Motor neuron (in vitro differentiated cells): ENCODE measurements around the gene KCNJ16. TPM values are rescaled to one million over a fixed set of nuclear protein-coding genes. Genes with fewer than 3 reads are reported as not detected.

Experiments
- ATAC-seq, 8 experiments: fragments of 200-7000 bp; cut with Tn5 transposase; replicated peaks in 6 of 8; 2 replicates each; pipeline ENCODE4 v1.8.0; 2021; ENCODE audit warnings: mild to moderate bottlenecking in 8 of 8, moderate library complexity in 8 of 8
- H3K27ac ChIP-seq, 2 donors: fragments of 250-450 bp; sonication (Bioruptor Pico); 2 replicates each; pipeline ENCODE4 v1.9.0; 2021; ENCODE audit warnings: antibody characterized with exemption in 2 of 2, mild to moderate bottlenecking in 2 of 2, moderate library complexity in 1 of 2
- H3K4me1 ChIP-seq, 2 donors: fragments of 250-450 bp; sonication (Bioruptor Pico); replicated peaks in 1 of 2; 2 replicates each; pipeline ENCODE4 v1.6.1; 2021; ENCODE audit warnings: antibody characterized with exemption in 2 of 2, mild to moderate bottlenecking in 2 of 2, moderate library complexity in 1 of 2
- H3K4me3 ChIP-seq, 5 donors: fragments of 250-450 bp; sonication (Bioruptor Pico); 2 replicates each; pipeline ENCODE4 v1.9.0; 2021; ENCODE audit warnings: antibody characterized with exemption in 5 of 5, mild to moderate bottlenecking in 5 of 5, moderate library complexity in 4 of 5
- WGBS, 10 experiments: fragments of 450-650 bp; shearing (Covaris generic); methylation state at CpG; one replicate each; pipeline ENCODE4 v1.0.0; 2022; 5-methylcytosine and 5-hydroxymethylcytosine counted together
- in situ Hi-C, 9 experiments: fragments of 400-800 bp; cut with MboI; loops; one replicate each; pipeline ENCODE4 v1.15.0; 2021; ENCODE audit warnings: low sequenced_read_pairs in 9 of 9, low pct_unique_long_range_greater_than_20kb in 2 of 9; ENCODE audit not compliant: unreplicated experiment in 9 of 9
- total RNA-seq, 8 experiments: library from RNA; unstranded; fragments of 300-600 nt; gene quantifications; 2 replicates each; pipeline versions ENCODE4 v1.2.3 to v1.2.4, GENCODE V29; 2022

The KCNJ16 gene
- total RNA-seq, 8 experiments from 2014 or later = 0.10 to 6.4 (median 0.21) TPM; not detected in 1

GRCh38 chr17:70073310-70073709 is 1.7 kb upstream of the KCNJ16 start:
- no peak overlapping the region for H3K27ac ChIP-seq
- peaks cover 0 to 13% of the 10 kb centered on the region in 2 donors for H3K4me1 ChIP-seq
- in situ Hi-C loops = no loop called here
- WGBS, 10 experiments = 29 to 100% (median 90%) methylated on average over 1 to 5 of the region's 5 CpGs; no CpG with 5 or more reads in 1 of the 10 experiments
- no peak overlapping the region for H3K4me3 ChIP-seq
- ATAC-seq = no peak

DNA sequence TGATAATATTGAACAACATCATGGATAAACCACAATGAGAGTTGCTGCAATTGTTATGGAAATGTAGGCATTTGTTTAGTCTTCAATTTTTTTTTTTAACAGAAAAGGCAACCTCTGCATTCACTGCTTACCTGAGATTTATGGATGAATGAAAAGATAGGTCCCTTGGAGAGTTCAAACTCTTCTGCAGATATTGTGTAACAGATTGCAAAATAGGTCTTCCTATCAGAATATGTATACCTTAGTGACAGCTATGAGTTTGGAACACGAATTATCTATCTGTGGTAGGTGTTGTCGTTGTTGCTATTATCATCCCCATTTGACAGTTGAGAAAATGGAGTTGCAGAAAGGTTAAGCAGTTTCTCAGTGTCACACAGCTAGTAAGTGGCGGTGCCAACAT is 1.2 kb upstream of the KCNJ16 start:
- in situ Hi-C loops = no loop called here
- no peak overlapping the region for H3K27ac ChIP-seq
- ATAC-seq = no peak
- H3K4me1 ChIP-seq = peaks cover 0 to 13% of the 10 kb centered on the region in 2 donors
- H3K4me3 ChIP-seq = no peak overlapping the region
- 0 to 100% (median 50%) methylated on average over 1 to 3 of the region's 3 CpGs; no CpG with 5 or more reads in 3 of the 10 experiments for WGBS, 10 experiments

GRCh38 chr17:70074236-70074830 is 692 bp upstream of the KCNJ16 start:
- no peak overlapping the region for H3K4me3 ChIP-seq
- WGBS, 10 experiments = 0 to 87% (median 48%) methylated on average over 1 to 4 of the region's 5 CpGs; no CpG with 5 or more reads in 2 of the 10 experiments
- ATAC-seq = peak in 2 of 8 experiments; percentile 39 to 65
- H3K4me1 ChIP-seq = peaks cover 0 to 13% of the 10 kb centered on the region in 2 donors
- H3K27ac ChIP-seq = no peak overlapping the region
- in situ Hi-C loops = no loop called here

DNA sequence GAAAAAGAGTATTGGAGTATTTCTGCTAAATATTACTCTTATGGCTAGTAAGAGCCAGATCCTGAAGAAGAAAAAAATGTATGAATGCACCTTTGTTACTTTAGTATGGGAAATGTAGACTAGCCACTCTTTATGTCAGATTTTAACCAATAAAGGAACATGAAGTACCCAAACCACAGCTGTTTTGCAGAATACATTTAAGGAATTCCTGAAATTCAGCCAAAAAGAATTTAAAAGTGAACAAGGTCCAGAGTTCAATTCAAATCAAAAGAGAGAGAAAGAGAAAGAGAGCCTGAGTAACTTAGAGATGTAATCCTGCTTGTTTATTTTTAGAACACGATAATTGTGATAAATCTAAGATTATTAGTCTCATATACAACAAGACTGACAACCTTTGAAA is 1.2 kb downstream of the KCNJ16 start:
- no peak for ATAC-seq
- in situ Hi-C loops = no loop called here
- H3K4me3 ChIP-seq = no peak overlapping the region
- WGBS, 10 experiments = 10 to 100% (median 90%) methylated on average over 1 of the region's 1 CpG
- H3K4me1 ChIP-seq = peaks cover 0 to 11% of the 10 kb centered on the region in 2 donors
- H3K27ac ChIP-seq = no peak overlapping the region

DNA sequence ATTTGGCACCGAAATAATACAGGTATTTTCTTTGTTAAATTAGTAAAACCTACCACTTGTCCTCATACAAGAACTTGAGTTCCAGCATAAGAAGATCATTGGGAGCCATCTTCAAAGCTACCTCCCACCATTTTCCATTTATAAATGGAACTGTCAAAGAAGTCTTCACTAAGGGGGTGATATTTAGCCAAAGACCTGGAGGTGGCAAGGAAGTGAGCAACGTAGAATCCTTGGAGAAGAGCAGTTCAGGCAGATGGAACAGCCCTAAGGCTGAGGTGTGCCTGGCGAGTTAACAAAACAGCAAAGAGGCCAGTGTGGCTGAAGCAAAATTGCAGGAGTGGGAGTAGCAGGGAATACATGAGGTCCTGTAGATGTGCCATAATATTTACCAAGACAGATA is 1.8 kb downstream of the KCNJ16 start:
- no peak overlapping the region for H3K27ac ChIP-seq
- no peak overlapping the region for H3K4me3 ChIP-seq
- 17 to 100% (median 50%) methylated on average over 1 to 3 of the region's 3 CpGs; no CpG with 5 or more reads in 1 of the 10 experiments for WGBS, 10 experiments
- peaks cover 0 to 11% of the 10 kb centered on the region in 2 donors for H3K4me1 ChIP-seq
- in situ Hi-C loops = no loop called here
- no peak for ATAC-seq

DNA sequence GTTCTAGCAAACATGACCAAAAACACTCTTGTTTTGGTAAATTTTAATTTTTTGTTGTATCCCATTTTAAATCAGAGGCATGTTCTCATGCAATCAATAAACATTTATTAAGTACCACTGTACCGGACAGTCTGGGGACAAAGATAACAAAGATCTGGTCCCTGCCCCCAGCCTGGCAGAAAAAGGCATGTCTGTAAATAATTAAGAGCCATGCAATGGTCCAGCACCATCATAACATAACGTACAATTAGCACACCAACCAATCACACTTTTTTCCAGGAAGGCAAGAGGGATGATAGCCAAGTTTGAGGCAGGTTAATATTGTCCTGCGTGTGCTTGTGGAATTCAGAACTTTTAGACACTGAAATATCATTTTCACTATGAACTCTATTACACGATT is 3.5 kb downstream of the KCNJ16 start:
- in situ Hi-C loops = no loop called here
- WGBS, 10 experiments = 3 to 100% (median 85%) methylated on average over 1 to 4 of the region's 4 CpGs
- no peak for ATAC-seq
- Histone ChIP-seq H3K27ac (no peak overlapping the region), H3K4me1 (peaks cover 0 to 11% of the 10 kb centered on the region in 2 donors), H3K4me3 (no peak overlapping the region)

- 29 to 100% (median 97%) methylated on average over 2 to 3 of the region's 3 CpGs for WGBS, 10 experiments
- H3K27ac ChIP-seq = no peak overlapping the region
- in situ Hi-C loops = no loop called here
- H3K4me1 ChIP-seq = peaks cover 0 to 8% of the 10 kb centered on the region in 2 donors
- no peak for ATAC-seq
- H3K4me3 ChIP-seq = no peak overlapping the region
These were observed 4.0 kb downstream of the KCNJ16 start for GRCh38 chr17:70078994-70079531.

DNA sequence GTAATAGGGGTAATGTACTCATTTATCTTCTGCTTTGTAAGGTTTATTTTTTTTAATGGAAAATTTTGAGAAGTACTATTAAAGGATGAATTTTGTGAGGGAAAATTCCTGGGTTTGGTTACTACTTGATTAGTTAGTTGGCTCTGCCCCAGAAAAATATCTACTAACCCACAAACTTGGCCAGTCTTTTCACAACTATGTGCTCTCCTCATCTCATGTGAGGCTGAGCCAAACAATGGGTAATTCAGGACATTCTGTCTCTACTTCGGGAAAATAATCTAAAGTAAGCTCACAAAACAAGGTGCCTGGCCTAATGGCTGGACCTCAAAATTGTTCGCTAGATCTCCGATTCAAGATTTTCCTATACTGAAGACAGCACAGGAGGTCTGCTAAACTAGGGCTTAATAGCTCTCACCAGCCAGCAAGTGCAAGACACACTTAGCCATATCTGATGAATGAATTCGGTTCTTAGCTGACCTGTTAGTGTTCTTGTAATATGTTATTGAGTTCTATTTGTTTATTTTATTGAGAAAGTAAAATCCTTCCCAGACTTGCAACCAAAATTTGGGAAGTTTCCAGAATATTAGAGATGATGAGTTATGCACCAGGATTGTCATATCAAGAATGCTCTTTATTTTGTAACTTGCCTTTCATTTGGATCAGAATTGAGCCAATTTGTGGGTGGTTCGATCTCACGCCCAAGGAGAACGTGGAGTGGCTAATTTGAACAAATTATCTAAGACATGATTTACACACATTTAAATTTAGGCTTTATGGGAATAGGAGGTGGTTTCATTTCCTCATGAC is 5.7 kb downstream of the KCNJ16 start:
- WGBS, 10 experiments = 9 to 100% (median 75%) methylated on average over 1 to 7 of the region's 7 CpGs
- H3K27ac ChIP-seq = no peak overlapping the region
- in situ Hi-C loops = no loop called here
- H3K4me1 ChIP-seq = peaks cover 0 to 2% of the 10 kb centered on the region in 2 donors
- H3K4me3 ChIP-seq = no peak overlapping the region
- no peak for ATAC-seq

- in situ Hi-C loops = no loop called here
- WGBS, 10 experiments = 0 to 78% (median 22%) methylated on average over 1 of the region's 1 CpG; no CpG with 5 or more reads in 2 of the 10 experiments
- ATAC-seq = no peak
- no peak overlapping the region for H3K4me3 ChIP-seq
- peaks cover 0 to 3% of the 10 kb centered on the region in 2 donors for H3K4me1 ChIP-seq
- no peak overlapping the region for H3K27ac ChIP-seq
These were observed 6.9 kb downstream of the KCNJ16 start for GRCh38 chr17:70081885-70082284.

- Histone ChIP-seq H3K4me3 (no peak overlapping the region), H3K27ac (no peak overlapping the region), H3K4me1 (peaks cover 0 to 3% of the 10 kb centered on the region in 2 donors)
- ATAC-seq = no peak
- in situ Hi-C loops = no loop called here
- 14 to 90% (median 67%) methylated on average over 2 to 4 of the region's 4 CpGs for WGBS, 10 experiments
These were observed 9.5 kb downstream of the KCNJ16 start for GRCh38 chr17:70084476-70084875.

DNA sequence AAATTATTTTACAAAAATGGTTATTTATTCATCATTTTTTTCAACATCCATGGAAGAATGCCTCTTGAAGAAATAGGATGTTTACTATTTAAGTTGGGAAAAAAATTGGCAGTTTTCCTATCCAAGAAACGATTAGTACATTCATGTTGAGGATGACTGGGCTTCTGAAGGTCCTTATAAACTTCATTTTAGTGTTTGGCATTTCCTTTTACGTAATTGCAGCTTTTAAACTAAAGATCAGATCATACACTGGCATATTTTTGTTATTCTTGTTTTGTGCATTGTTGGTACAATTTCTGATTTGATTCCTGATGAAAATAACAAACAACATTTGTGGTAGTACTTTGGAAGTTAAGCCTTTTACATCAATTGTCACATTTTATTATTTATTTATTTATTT is 11.5 kb downstream of the KCNJ16 start:
- WGBS, 10 experiments = 14 to 100% (median 71%) methylated on average over 1 to 2 of the region's 2 CpGs
- in situ Hi-C loops = no loop called here
- ATAC-seq = no peak
- Histone ChIP-seq H3K4me3 (no peak overlapping the region), H3K27ac (no peak overlapping the region), H3K4me1 (peaks cover 2 to 11% of the 10 kb centered on the region in 2 donors)

- 0 to 100% (median 63%) methylated on average over 1 to 5 of the region's 5 CpGs for WGBS, 10 experiments
- ATAC-seq = peak in 6 of 8 experiments; percentile 22 to 89 (median 84)
- in situ Hi-C loops = no loop called here
- Histone ChIP-seq H3K4me3 (no peak overlapping the region), H3K4me1 (peaks cover 4 to 15% of the 10 kb centered on the region in 2 donors), H3K27ac (no peak overlapping the region)
These were observed 14.6 kb downstream of the KCNJ16 start for GRCh38 chr17:70089513-70090148.

- 0 to 100% (median 85%) methylated on average over 1 to 2 of the region's 2 CpGs; no CpG with 5 or more reads in 2 of the 10 experiments for WGBS, 10 experiments
- ATAC-seq = no peak
- H3K4me1 ChIP-seq = peaks cover 4 to 12% of the 10 kb centered on the region in 2 donors
- H3K27ac ChIP-seq = no peak overlapping the region
- H3K4me3 ChIP-seq = no peak overlapping the region
- in situ Hi-C loops = no loop called here
These were observed 16.1 kb downstream of the KCNJ16 start for GRCh38 chr17:70091005-70091568.
